ENCODE results near the gene TSC22D3. TPM values are rescaled to one million over a fixed set of nuclear protein-coding genes. Genes with fewer than 3 reads are reported as not detected.

TSC22D3 gene
- total RNA-seq, 1 donor = 13.3 TPM

DNA sequence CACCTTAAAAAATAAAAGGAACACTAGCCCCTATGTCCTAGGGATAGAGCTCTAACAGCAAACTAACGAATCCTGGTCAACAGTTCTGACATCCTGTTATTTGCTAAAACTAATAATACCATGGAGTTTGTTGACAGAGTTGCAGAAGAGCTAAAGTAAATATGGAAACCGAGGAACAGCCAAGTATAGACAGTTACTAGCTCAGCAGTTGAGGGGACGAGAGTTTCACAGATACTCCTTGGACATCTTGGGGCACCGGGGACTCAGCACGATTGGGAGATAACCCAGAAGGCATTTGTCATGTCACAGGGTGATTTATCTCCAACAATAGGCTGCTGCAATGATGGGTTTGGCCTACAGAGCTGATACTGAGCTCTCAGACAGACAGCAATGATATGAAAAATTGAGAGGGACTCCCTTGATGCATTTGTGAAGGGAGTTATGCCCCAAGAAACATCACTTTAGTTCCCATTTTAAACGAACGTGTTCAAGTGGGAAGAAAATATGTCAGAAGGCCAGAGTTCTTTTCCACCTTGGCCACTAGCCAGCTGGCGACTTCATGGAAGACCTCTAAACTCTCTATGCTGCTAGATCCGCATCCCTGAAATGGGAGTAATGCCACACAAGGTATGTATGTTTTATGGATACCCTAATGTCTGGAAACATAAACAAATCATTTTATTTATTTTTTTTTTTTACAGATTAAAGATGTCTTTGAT is 48.6 kb downstream of the TSC22D3 start:
- no peak overlapping the region for H3K4me3 ChIP-seq (ENCODE audit: low read depth, low read length)
- TF ChIP-seq, protein P1, sequence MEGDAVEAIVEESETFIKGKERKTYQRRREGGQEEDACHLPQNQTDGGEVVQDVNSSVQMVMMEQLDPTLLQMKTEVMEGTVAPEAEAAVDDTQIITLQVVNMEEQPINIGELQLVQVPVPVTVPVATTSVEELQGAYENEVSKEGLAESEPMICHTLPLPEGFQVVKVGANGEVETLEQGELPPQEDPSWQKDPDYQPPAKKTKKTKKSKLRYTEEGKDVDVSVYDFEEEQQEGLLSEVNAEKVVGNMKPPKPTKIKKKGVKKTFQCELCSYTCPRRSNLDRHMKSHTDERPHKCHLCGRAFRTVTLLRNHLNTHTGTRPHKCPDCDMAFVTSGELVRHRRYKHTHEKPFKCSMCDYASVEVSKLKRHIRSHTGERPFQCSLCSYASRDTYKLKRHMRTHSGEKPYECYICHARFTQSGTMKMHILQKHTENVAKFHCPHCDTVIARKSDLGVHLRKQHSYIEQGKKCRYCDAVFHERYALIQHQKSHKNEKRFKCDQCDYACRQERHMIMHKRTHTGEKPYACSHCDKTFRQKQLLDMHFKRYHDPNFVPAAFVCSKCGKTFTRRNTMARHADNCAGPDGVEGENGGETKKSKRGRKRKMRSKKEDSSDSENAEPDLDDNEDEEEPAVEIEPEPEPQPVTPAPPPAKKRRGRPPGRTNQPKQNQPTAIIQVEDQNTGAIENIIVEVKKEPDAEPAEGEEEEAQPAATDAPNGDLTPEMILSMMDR (IDR thresholded peaks at IDR 0.05; ENCODE audit: insufficient read depth, low read length) = no peak
- no peak for DNase-seq (ENCODE audit: low read depth)

DNA sequence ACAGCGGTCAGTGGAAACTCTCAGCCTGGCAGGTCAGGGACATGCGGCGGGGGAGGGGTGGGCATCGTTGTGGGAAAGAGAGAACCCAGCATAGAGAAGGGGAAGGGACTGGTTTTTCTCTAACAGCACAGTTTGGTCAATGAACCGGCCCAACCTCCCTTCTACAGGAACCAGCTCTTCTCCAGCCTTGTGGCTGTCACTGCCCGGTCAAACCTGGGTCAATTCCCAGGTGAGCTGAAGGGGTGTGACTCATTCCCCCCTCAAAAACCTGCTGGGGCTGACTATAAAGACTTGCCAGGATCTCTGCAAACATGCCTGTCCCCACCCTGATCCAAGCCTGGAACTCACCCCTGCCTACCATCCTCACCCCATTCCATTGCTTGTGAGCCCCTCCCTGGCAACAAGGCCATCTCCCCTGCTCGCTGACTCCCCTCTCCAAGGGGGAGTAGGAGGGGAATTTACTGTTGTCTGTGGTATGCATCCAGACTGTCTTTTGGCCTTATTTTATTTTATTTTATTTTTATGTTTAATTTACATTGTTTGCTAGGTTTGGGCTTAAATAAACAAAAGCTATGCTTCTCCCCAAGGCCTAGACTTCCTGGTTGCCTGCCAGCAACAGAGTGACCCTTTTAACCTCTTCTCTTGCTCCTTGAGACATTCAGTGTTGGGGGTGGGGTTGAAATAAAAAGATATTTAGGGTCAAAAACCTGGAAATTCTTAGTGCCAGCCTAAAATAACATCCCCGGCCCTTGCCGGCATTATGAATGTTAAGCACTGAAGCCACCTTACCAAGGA is 49.6 kb downstream of the TSC22D3 start:
- TF ChIP-seq, protein P1 (IDR thresholded peaks at IDR 0.05; ENCODE audit: insufficient read depth, low read length) = no peak
- no peak for DNase-seq (ENCODE audit: low read depth)
- H3K4me3 ChIP-seq (ENCODE audit: low read depth, low read length) = no peak overlapping the region

DNA sequence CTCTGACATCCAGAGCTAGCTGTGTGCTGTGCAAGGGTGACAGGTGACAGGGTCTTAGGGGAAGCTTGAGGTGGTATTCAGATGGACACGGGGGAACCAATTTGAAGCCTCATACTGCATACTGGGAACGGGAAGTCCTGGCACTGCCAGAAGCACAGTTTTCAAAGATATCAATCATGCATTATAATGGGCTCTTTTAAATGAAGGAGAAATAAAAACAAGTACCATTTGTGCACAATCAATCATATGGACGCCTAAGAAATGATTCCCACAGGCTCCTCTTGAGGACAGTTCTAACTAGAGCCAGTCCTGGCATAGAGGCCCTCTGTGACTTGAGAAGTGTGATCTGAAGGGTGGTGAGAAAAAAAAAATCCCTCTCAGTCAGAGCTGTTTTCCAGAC is 50.9 kb downstream of the TSC22D3 start:
- no peak overlapping the region for H3K4me3 ChIP-seq (ENCODE audit: low read depth, low read length)
- DNase-seq (ENCODE audit: low read depth) = no peak
- TF ChIP-seq, protein P1 (IDR thresholded peaks at IDR 0.05; ENCODE audit: insufficient read depth, low read length) = no peak

DNA sequence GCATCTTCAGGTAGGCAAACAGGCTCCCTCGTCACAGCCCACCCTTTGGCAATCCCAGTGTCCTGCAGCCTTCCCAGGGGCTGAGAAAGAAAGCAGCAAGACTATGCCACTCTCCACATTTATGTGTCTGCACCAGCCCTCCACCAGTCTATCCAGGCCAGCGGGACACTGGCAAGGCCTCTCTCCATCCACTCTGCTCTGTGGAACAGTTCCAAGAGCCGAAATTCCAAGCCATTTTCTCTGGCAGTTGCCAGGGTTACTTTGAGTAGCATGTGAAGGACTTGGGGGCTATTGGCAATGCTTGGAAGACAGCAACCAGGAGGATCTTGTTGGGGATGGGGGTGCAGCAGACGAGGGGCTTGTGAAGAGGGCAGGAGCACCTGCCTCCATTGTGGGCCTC is 52.1 kb downstream of the TSC22D3 start:
- H3K4me3 ChIP-seq (ENCODE audit: low read depth, low read length) = no peak overlapping the region
- no peak for DNase-seq (ENCODE audit: low read depth)

DNA sequence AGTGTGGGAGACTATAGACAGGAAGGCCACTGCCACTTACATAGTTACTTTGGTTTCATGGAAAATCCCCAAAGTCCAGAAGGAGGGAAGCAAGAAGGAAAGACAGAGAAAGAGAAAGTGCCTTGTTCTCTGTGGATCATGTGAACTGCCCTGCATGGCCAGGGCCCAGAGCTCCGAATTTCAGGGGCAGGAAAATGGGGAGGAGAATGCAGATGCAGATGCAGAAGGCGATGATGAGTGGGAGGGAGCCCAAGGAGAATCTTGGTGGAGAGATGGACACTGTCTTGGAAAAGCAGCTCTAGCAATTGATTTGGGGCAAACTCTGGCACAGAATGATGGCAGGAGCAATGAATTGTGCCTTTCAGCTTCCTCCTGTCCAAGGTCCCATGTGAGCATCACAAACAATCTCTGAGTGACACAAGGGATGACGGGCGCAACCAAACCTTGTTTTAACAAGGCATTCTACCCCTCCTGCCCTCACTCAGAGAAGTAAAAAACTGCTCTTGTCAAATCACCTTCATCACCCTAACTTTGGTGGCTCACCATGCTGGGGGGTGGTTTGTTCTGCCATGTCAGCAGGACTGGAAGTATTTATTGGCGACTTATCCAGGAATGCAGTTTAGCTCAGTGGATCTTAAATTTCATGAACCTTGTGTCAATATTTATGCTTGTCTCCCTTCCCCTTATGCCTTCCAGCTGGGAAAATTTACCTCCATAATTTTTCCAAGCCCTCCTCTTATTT is 53.5 kb downstream of the TSC22D3 start:
- DNase-seq (ENCODE audit: low read depth) = no peak

More for the DNA sequence above, 52.1 kb downstream of the TSC22D3 start:
- TF ChIP-seq, protein P1 (IDR thresholded peaks at IDR 0.05; ENCODE audit: insufficient read depth, low read length) = no peak

DNA sequence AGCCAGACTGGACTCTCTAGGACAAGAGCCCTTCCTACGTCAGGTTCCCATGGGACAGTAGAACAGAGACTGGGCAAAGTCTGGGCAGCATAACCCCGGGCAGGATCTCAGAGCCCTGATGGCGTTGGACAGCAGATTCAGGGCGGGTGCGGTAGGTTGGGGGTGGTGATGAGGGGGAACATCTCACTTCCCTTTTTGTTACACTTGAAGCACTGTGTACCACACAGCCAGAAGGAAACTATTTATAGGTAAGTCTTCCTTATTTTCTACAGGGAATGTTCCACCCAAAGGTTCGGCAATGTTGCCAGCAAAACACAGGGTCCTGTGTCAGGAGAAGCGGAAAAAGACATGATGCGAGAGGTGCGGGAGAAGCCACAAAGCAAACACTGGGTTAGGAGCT is 54.3 kb downstream of the TSC22D3 start:
- no peak for DNase-seq (ENCODE audit: low read depth)
- TF ChIP-seq, protein P1 (IDR thresholded peaks at IDR 0.05; ENCODE audit: insufficient read depth, low read length) = no peak
- no peak overlapping the region for H3K4me3 ChIP-seq (ENCODE audit: low read depth, low read length)

More for the DNA sequence above, 53.5 kb downstream of the TSC22D3 start:
- no peak overlapping the region for H3K4me3 ChIP-seq (ENCODE audit: low read depth, low read length)
- TF ChIP-seq, protein P1 (IDR thresholded peaks at IDR 0.05; ENCODE audit: insufficient read depth, low read length) = no peak

Measured in fibroblast of the aortic adventitia (primary cell).